ENCODE results near the gene AGAP1. TPM values are rescaled to one million over a fixed set of nuclear protein-coding genes. Genes with fewer than 3 reads are reported as not detected.

The AGAP1 gene
- total RNA-seq, 1 donor from 2014 or later = 33.4 TPM

GRCh38 chr2:235643680-235644511 is 150.1 kb downstream of the AGAP1 start:
- Histone ChIP-seq H3K27me3 (no peaks in the 10 kb centered on the region), H3K36me3 (no peaks in the 10 kb centered on the region), H3K9me3 (no peaks in the 10 kb centered on the region), H3K4me3 (no peak overlapping the region), H3K27ac (no peak overlapping the region), H3K4me1 (peaks cover 32% of the 10 kb centered on the region)
- no peak for TF ChIP-seq CTCF (IDR thresholded peaks at IDR 0.05)
- ATAC-seq = no peak
- intact Hi-C loops (cut with DNase I) = no loop called here
- no peak for DNase-seq

- intact Hi-C loops (cut with DNase I) = no loop called here
- ATAC-seq (no peak), DNase-seq (no peak)
- peaks cover 2% of the 10 kb centered on the region for H3K4me1 ChIP-seq
- H3K4me3 ChIP-seq = no peak overlapping the region
- H3K36me3 ChIP-seq = no peaks in the 10 kb centered on the region
- H3K27me3 ChIP-seq = no peaks in the 10 kb centered on the region
- no peak overlapping the region for H3K27ac ChIP-seq
- H3K9me3 ChIP-seq = no peaks in the 10 kb centered on the region
- TF ChIP-seq CTCF (IDR thresholded peaks at IDR 0.05) = no peak
Observed at GRCh38 chr2:235647264-235647663, 153.4 kb downstream of the AGAP1 start.

GRCh38 chr2:235647877-235648276 is 154.0 kb downstream of the AGAP1 start:
- ATAC-seq (no peak), DNase-seq (no peak)
- Histone ChIP-seq H3K27ac (no peak overlapping the region), H3K4me3 (no peak overlapping the region), H3K27me3 (no peaks in the 10 kb centered on the region), H3K9me3 (no peaks in the 10 kb centered on the region), H3K4me1 (no peaks in the 10 kb centered on the region), H3K36me3 (no peaks in the 10 kb centered on the region)
- intact Hi-C loops (cut with DNase I) = no loop called here
- no peak for TF ChIP-seq CTCF (IDR thresholded peaks at IDR 0.05)

- no peak for DNase-seq
- H3K36me3 ChIP-seq = no peaks in the 10 kb centered on the region
- H3K27me3 ChIP-seq = no peaks in the 10 kb centered on the region
- no peak overlapping the region for H3K27ac ChIP-seq
- no peak for ATAC-seq
- no peak overlapping the region for H3K4me3 ChIP-seq
- peaks cover 3% of the 10 kb centered on the region for H3K4me1 ChIP-seq
- TF ChIP-seq CTCF (IDR thresholded peaks at IDR 0.05) = no peak
- no peaks in the 10 kb centered on the region for H3K9me3 ChIP-seq
- intact Hi-C loops (cut with DNase I) = no loop called here
Observed at GRCh38 chr2:235649418-235649817, 155.6 kb downstream of the AGAP1 start.

- ATAC-seq (no peak), DNase-seq (no peak)
- intact Hi-C loops (cut with DNase I) = no loop called here
- Histone ChIP-seq H3K4me1 (peaks cover 5% of the 10 kb centered on the region), H3K4me3 (no peak overlapping the region), H3K36me3 (no peaks in the 10 kb centered on the region), H3K27ac (no peak overlapping the region), H3K27me3 (no peaks in the 10 kb centered on the region), H3K9me3 (no peaks in the 10 kb centered on the region)
- no peak for TF ChIP-seq CTCF (IDR thresholded peaks at IDR 0.05)
Observed at GRCh38 chr2:235651643-235652042, 157.8 kb downstream of the AGAP1 start.
